ENCODE measurements around the gene VAX1. TPM values are rescaled to one million over a fixed set of nuclear protein-coding genes. Genes with fewer than 3 reads are reported as not detected.

The VAX1 gene
- total and polyA plus RNA-seq, 2 of the 4 experiments (the other 2 are of a cell fraction): not detected

GRCh38 chr10:117175215-117175900 is 37.3 kb upstream of the VAX1 start:
- Histone ChIP-seq H3K27me3 (ENCODE audit: control insufficient read depth, insufficient read depth, low read length) (peaks cover 15% of the 10 kb centered on the region), H2BK20ac (ENCODE audit: low read depth, low read length) (no peak overlapping the region), H2AK9ac (replicated peaks; ENCODE audit: low read depth, low read length, poor library complexity) (peak overlapping the region; percentile 42), H3K9ac (ENCODE audit: low read depth, low read length) (no peak overlapping the region), H3K23ac (ENCODE audit: low read depth, low read length) (no peak overlapping the region), H3K4me2 (ENCODE audit: low read depth, low read length) (peak overlapping the region; percentile 64), H4K8ac (ENCODE audit: low read depth in 2 of 2, low read length in 2 of 2) (no peak overlapping the region), H2BK15ac (ENCODE audit: low read depth, low read length) (no peak overlapping the region), H3K9me1 (ENCODE audit: insufficient read depth, low read length) (no peaks in the 10 kb centered on the region), H3K4me3 (ENCODE audit: insufficient read depth, low read depth, low read length) (no peak overlapping the region), H3K79me1 (ENCODE audit: low read depth in 1 of 2, low read length in 2 of 2) (no peaks in the 10 kb centered on the region), H3K18ac (ENCODE audit: low read depth, low read length) (no peak overlapping the region), H3K56ac (ENCODE audit: extremely low read depth, insufficient read depth, low read length) (no peak overlapping the region), H3K4me1 (ENCODE audit: control insufficient read depth, insufficient read depth, low read length) (no peaks in the 10 kb centered on the region), H2AFZ (replicated peaks; ENCODE audit: low read length, poor library complexity) (peak overlapping the region; percentile 89), H4K5ac (ENCODE audit: low read depth, low read length) (no peak overlapping the region), H3K14ac (replicated peaks; ENCODE audit: low read depth, low read length) (no peak overlapping the region), H3K9me3 (ENCODE audit: control insufficient read depth, insufficient read depth, low read length) (no peaks in the 10 kb centered on the region), H2BK5ac (ENCODE audit: low read depth, low read length, poor library complexity, severe bottlenecking) (no peak overlapping the region), H2BK120ac (ENCODE audit: low read depth, low read length) (no peak overlapping the region), H2AK5ac (ENCODE audit: low read depth, low read length) (no peak overlapping the region), H4K91ac (ENCODE audit: insufficient read depth, low read depth, low read length) (no peak overlapping the region), H4K20me1 (ENCODE audit: insufficient read depth, low read length) (no peaks in the 10 kb centered on the region), H3K36me3 (ENCODE audit: control insufficient read depth, insufficient read depth, low read length) (no peaks in the 10 kb centered on the region), H3K27ac (ENCODE audit: insufficient read depth, low read length) (no peak overlapping the region), H3K4ac (ENCODE audit: low read depth, low read length) (no peak overlapping the region)
- no peak for DNase-seq
- intact Hi-C loops (cut with micrococcal nuclease): loop anchor here (2.0 kb wide), 2 partner anchors 339 to 487 kb away; no protein-coding TSS in a partner anchor
- dilution Hi-C loops (cut with HindIII; ENCODE audit: low sequenced_read_pairs, unreplicated experiment): no loop called here
- ChIA-PET CTCF (interaction anchor here (0.8 to 2.6 kb wide), 12 partner anchors 9 to 529 kb away, joined by 3 to 28 read pairs (median 3); no protein-coding TSS in a partner anchor), POLR2A (ENCODE audit: unreplicated experiment) (no interaction called here)
- no peak for TF ChIP-seq BHLHE40 (IDR thresholded peaks at IDR 0.05; ENCODE audit: low read depth, low read length)
- no peak for TF ChIP-seq CEBPB (IDR thresholded peaks at IDR 0.05; ENCODE audit: low read depth, low read length)
- TF ChIP-seq CHD1 (IDR thresholded peaks at IDR 0.05; ENCODE audit: low read depth, low read length): no peak
- TF ChIP-seq ELK1 (IDR thresholded peaks at IDR 0.05; ENCODE audit: borderline replicate concordance, low read depth, low read length): no peak
- no peak for TF ChIP-seq RAD21 (IDR thresholded peaks at IDR 0.05; ENCODE audit: low read length)
- no peak for TF ChIP-seq USF2 (IDR thresholded peaks at IDR 0.05; ENCODE audit: low read depth, low read length)
- TF ChIP-seq SMC3 (IDR thresholded peaks at IDR 0.05; ENCODE audit: low read depth, low read length): no peak
- no peak for TF ChIP-seq NFE2L2 (IDR thresholded peaks at IDR 0.05; ENCODE audit: low read depth, low read length)
- no peak for TF ChIP-seq RFX5 (IDR thresholded peaks at IDR 0.05; ENCODE audit: low read depth, low read length)
- TF ChIP-seq FOS (IDR thresholded peaks at IDR 0.05; ENCODE audit: low read depth, low read length): no peak
- in situ Hi-C loops (cut with MboI; ENCODE audit: low sequenced_read_pairs): loop anchor here (5.0 kb wide), 1 partner anchor 503 kb away; no protein-coding TSS in a partner anchor
- 2% methylated on average over 35 of the region's 46 CpGs; no CpG with 5 or more reads in 1 of the 2 experiments for WGBS, 2 experiments (ENCODE audit: extremely low coverage in 2 of 2, insufficient read length in 1 of 2)
- ATAC-seq (ENCODE audit: low read depth): peak; percentile 43
- no TSS peak for BruUV-seq (replicated peaks)
